ENCODE data around the gene PARVG.

DNA sequence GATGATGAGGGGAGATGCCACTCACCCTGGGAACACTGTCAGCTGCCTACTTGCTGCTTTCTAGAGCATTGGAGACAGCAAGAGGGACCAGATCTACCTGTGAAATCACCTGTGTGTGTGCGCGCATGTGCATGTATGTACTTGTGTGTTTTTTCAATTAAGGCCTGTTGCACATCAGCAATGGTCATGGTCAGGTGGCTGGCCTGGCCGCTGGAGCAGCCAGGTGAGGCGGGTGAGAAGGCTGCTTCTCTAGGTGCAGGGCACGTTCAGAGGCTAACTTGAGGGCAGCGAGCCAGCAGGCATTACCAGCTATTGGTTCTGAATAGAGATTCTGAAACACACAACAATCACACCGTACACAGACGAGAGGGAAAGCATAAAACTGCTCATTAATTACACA is 65.1 kb downstream of the PARVG start:
- TF ChIP-seq CTCF (tag by site-specific recombination; IDR thresholded peaks at IDR 0.05) (no peak), SETDB1 (IDR thresholded peaks at IDR 0.05; ENCODE audit: insufficient read length, low read length) (no peak), TCF7L2 (IDR thresholded peaks at IDR 0.05; ENCODE audit: borderline replicate concordance, low read depth, low read length) (no peak), YY1 (tag by site-specific recombination; IDR thresholded peaks at IDR 0.05) (no peak), ZEB2 (tag by site-specific recombination; IDR thresholded peaks at IDR 0.05) (no peak)
- TF ChIP-seq, protein P1, sequence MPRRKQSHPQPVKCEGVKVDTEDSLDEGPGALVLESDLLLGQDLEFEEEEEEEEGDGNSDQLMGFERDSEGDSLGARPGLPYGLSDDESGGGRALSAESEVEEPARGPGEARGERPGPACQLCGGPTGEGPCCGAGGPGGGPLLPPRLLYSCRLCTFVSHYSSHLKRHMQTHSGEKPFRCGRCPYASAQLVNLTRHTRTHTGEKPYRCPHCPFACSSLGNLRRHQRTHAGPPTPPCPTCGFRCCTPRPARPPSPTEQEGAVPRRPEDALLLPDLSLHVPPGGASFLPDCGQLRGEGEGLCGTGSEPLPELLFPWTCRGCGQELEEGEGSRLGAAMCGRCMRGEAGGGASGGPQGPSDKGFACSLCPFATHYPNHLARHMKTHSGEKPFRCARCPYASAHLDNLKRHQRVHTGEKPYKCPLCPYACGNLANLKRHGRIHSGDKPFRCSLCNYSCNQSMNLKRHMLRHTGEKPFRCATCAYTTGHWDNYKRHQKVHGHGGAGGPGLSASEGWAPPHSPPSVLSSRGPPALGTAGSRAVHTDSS (tag by site-specific recombination; IDR thresholded peaks at IDR 0.05): no peak
